ENCODE results near the gene APOBEC3G.

Gene APOBEC3G

GRCh38 chr22:39092111-39092862 lies 15.2 kb downstream of the APOBEC3G start:
- DNase-seq (ENCODE audit: low read depth), result no peak

DNA sequence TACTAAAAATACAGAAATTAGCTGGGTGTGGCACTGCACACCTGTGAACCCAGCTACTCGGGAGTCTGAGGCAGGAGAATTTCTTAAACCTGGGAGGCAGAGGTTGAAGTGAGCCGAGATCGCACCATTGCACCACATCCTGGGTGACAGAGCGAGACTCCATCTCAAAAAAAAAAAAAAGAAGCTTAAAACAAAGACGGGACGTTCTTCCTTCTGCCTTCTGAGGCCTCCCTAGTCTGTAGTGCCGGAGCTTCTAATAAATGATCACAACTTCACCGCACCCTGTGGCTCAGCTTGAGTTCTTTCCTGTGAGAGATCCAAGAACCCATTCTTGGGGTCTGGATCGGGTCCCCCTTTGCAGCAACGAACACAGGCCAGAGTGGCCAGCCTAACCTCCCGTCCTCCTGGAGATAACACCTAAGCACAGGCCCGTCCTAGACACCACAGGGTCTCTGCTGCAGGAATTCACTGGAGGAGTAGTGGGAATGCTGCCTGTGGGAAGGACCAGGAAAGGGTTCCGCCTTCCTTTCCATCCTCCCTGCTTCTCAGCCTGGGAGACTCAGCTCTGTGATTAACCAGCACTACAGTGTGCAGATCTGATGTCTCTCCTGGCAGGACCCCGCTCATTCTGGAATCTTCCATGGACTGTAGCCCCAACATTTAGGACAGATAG lies 17.8 kb downstream of the APOBEC3G start:
- no peak for DNase-seq (ENCODE audit: low read depth)

- DNase-seq (ENCODE audit: low read depth), result no peak
These were observed 18.9 kb downstream of the APOBEC3G start for GRCh38 chr22:39095971-39096370.

DNA sequence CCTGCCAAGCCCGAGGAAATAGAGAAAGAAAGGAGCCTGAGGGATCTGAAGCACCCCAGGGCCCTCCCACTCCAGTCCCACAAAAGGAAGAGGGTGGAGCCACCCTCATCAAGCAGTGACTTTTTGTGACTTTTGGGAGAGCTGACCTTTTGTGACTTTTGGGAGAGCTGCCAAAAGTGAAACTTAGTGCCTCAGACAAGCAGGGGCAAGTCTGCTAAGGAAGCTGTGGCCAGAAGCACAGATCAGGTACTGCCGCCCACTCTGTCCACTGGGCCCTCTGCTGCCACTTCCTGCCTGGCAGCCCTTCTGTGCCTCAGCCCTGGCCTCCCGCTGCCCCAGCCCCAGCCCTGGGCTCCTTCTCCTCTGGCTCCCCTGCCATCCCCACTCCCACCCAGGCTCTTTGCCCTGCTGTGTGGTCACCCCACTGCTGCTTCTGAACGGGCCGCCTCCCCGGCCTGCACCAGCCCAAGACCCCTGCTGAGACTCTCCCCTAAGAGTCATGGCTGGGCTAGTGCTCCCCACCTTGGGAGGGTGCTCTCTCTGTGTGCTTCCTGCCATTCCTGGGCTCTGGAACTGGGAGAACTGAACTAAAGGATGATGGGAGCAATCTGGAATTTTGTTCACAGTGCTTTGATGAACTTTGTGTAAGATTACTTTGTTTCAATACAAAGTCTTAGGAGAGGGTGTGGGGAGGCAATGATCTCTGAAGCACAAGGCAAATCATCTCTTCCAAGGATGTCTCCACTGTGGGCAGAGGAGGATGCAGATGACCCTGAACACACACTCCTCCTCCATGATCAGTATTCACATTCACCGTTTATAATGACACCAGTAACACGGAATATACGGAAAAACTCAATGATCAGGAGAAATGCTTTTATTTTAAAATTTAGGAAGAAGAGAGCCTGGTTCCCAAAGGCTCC lies 20.3 kb downstream of the APOBEC3G start, which contains the start of gene APOBEC3H:
Gene APOBEC3H, plus strand, starts transcription at position 147 of the 923 bp plus-strand sequence. CDS start 3,035 bp downstream, outside the sequence.
- no peak for DNase-seq (ENCODE audit: low read depth)

- no peak for DNase-seq (ENCODE audit: low read depth)
These were observed 21.0 kb downstream of the APOBEC3G start for GRCh38 chr22:39098026-39098425.

DNA sequence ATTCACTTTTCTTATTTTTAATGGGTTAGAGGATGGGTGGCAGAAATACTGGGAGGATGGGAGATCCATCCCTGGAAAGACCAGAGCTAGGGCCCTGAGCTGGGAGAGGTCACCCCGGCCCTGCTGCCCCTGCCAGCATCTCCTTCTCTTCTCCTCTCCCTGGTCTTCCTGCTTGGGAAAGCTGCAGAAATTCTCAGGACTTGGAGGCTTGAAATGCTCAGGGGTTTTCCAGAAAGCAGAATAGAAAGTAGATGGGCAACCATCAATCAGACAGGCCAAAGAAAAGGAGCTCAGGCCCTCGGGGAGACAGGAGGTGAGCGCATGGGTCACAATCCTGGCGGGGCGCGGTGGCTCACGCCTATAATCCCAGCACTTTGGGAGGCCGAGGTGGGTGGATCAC lies 21.5 kb downstream of the APOBEC3G start:
- no peak for DNase-seq (ENCODE audit: low read depth)

DNA sequence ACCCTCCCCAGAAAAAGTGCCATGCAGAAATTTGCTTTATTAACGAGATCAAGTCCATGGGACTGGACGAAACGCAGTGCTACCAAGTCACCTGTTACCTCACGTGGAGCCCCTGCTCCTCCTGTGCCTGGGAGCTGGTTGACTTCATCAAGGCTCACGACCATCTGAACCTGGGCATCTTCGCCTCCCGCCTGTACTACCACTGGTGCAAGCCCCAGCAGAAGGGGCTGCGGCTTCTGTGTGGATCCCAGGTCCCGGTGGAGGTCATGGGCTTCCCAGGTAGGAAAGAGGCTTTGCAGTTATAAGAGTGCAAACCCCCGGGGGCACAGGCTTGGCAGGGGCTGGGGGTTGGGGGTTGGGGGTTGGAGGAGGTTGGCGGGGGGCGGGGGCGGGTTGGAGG lies 24.2 kb downstream of the APOBEC3G start:
- no peak for DNase-seq (ENCODE audit: low read depth)

GRCh38 chr22:39103431-39103830 lies 26.4 kb downstream of the APOBEC3G start:
- DNase-seq (ENCODE audit: low read depth), result no peak

DNA sequence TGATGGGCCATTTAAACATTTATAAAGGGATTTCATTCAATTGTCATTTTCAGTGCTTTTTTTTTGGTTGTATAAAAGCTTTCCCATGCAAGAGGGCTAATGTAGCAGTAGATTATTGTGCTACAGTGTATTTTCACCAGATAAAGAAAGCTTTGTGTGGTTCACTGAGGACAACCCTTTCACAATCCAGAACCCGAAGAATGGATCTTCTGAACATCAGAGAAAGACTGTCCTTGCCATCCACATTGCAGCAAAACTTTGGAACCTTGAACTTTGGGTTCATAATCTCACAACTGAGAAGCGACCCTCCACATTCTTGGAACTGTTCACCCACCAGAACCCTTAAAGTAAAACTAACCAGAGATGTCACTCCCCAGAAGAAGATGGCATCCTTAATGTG lies 29.3 kb downstream of the APOBEC3G start:
- DNase-seq (ENCODE audit: low read depth), result no peak

DNA sequence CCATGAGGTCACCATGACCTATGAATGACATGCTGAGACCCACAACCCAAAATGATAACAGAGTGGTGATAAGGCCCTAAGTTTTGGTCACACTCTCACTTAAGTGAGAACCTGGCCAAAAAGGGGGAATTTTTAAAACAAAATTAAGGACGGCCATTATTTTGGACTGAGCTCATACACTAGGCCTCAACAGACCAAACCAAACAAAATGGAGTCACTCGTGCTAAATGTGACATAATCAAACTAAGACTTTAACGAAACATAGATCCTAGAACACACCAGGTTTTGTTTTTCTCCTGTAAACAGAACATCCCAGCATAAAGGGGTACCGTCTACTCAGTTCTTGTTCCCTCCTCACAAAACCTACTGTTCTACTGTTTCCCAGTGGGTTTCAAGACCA lies 31.4 kb downstream of the APOBEC3G start:
- DNase-seq (ENCODE audit: low read depth), result no peak

- no peak for DNase-seq (ENCODE audit: low read depth)
These were observed 32.3 kb downstream of the APOBEC3G start for GRCh38 chr22:39109361-39109760.

DNA sequence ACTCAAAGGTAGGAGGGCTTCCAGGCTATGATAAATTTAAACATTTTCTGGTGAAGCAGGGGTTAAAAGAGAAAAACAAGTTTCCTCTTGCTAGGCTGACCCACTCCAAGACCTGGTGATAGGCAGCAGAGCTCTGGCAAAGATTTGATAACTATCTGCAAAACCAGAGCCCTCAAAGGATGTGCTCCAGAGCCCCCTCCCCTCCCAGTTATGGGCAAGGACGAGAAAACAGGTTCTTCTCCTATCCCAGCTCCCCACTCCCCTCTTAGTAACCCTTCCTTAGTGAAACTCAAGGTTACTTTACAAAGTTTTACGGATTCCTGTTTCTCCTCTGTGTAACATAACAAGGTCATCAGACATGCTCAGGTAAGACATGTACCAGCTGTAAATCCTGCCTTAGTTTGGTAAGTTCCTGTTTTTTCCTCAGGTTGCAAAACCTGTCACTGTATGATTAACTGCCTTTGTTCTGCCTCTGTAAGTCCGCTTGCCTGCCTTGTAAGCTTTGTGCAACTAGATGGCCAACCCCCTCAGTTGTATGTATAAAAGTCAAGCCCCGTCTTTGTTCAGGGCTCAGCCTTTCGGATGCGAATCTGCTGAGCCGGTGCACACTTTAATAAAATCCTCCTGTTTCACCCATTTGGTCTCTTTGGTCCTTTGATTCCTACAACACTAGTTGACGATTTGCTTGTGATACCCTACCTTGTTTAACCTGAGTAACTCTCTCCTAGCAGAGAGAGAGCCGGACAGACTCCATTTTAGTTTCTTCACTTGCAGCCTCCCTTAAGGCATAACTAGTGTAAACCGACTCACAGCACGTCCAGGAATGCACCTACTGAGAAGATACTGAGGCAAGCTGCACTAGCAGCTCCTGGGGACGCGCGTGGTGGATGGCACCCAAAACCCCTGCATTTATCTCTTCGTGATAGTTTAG lies 33.8 kb downstream of the APOBEC3G start:
- no peak for DNase-seq (ENCODE audit: low read depth)

DNA sequence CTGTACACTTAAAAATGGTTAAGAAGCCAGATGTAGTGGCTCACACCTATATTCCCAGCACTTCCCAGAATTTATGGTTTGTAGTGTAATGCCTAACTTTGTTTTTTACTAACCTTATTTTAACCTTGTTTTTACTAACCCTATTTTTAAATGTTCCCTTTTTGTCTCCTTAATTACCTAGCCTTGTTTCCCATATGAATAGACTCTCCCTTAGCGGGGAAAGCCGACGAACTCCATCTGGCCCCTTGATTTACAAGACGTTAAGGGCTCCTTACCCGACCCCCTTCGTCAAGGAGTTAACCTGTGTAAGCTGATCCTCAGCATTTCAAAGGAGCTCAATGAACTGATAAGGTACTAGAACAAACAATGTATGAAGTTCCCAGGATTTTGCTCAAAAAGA lies 37.0 kb downstream of the APOBEC3G start:
- no peak for DNase-seq (ENCODE audit: low read depth)

DNA sequence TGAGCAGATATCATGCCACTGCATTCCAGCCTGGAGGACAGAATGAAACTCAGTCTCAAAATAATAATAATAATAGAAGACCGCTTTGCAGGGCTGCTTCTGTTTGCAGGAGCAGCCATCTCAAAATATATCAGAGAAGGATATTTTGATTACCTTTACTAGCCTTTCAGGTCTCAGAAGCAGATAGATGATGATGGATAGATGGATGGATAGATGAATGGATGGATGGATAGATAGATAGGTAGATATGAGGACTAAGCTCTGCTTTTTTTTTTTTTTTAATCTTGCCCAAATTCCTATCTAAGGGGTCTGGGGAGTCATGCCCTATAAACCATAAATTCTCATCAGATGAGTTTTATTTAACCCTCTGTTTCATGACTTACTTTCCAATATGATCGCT lies 38.5 kb downstream of the APOBEC3G start:
- no peak for DNase-seq (ENCODE audit: low read depth)

DNA sequence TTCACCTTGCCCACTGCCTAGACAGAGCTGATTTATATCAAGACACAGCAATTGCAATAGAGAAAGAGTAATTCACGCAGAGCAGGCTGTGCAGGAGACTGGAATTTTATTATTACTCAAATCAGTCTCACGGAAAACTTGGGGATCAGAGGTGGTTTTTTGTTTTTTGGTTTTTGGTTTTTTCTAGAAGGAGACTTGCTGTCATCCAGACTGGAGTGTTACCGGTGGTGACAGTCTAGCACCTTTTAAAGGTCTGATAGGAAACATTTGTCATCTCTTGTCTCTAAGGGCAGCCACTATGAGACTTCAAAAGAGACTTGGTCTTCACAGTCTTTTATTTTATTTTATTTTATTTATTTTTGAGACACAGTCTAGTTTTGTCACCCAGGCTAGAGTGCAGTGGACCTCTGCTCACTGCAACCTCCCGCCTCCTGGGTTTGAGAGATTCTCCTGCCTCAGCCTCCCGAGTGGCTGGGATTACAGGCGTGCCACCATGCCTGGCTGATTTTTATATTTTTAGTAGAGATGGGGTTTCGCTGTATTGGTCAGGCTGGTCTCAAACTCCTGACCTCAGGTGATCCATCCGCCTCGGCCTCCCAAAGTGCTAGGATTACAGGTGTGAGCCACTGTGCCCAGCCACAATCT lies 39.0 kb downstream of the APOBEC3G start:
- no peak for DNase-seq (ENCODE audit: low read depth)

DNA sequence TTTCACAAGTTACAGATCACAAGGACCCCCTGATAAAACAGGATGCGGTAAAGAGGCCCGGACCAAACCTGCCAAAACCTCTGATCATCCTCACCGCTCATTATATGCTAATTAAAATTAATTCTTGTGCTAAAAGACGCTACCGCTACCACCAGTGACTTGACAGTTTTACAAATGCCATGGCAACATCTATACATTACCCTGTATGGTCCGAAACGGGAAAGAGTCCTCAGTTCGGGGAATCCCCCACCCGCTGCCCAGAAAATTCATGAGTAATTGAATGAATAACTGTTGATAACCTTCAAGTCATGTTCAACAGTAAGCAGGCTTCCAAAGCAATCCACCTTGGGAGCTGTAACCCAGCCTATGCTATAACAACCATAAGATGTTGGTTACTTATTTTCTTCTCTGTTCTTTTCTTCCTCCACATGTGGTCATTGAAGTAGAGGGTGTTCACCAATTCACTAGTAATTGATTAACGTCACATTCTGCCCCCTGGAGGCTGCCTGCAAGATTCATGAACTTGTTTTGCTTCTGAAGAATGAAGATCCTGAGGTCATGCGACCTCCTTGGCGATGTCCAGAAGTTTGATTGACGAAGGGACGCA lies 40.6 kb downstream of the APOBEC3G start:
- DNase-seq (ENCODE audit: low read depth), result no peak

GRCh38 chr22:39120983-39121382 lies 43.9 kb downstream of the APOBEC3G start:
- no peak for DNase-seq (ENCODE audit: low read depth)

GRCh38 chr22:39122772-39123470 lies 45.8 kb downstream of the APOBEC3G start:
- no peak for DNase-seq (ENCODE audit: low read depth)

DNA sequence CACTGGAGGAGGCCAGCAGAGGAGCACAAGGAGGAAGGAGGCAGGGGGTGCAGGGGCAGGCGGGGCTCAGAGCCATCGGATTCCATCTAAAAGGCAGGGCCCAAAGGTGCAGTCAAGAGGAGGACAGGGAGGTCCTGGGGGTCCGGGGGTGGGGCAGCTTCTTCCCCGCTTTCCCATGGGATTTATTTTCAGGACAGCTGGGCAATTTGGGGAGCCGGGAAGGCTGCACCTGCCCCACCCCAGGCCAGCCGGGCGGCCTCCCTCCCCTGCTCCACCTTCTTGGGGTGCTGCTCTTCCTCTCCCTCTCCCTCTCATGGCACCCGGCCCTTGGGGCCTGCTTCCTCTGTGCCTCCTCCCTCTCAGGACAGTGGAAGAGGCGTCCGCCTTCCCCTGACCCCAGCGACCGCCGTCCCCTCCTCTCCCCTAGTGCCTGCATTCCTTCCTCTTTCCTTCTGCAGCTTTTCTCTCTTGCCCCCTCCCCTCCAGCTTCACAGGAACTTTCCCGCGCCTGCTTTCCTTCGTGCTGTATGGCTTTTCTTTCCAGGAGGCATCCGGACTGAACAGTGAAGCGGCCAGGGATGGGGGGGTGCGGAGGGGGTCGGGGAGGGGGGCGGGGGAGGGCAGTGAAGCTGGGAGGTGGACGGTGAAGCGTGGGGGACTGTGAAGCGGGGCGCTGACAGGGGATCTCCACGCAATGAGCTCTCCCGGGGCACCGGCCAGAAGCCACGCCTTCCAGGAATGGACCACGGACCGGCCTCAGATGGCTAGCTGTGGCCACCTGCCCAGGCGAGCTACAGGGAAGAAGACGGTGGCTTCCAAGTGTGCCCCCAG lies 46.9 kb downstream of the APOBEC3G start:
- DNase-seq (ENCODE audit: low read depth), result no peak
